Endodermal cell (in vitro differentiated cells): ENCODE results near the gene GAREM2. TPM values are rescaled to one million over a fixed set of nuclear protein-coding genes. Genes with fewer than 3 reads are reported as not detected.

Experiments
- DNase-seq: peaks from one replicate; pipeline ENCODE4 v3.0.0-alpha.2; 2017
- H3K27ac ChIP-seq: 2 replicates; pipeline ENCODE4 v1.5.1; 2013; ENCODE audit warnings: mild to moderate bottlenecking, low read depth, low read length, moderate library complexity
- H3K27me3 ChIP-seq: 2 replicates; pipeline ENCODE4 v1.6.1; 2013; ENCODE audit warnings: mild to moderate bottlenecking, low read length, moderate library complexity; ENCODE audit not compliant: insufficient read depth, control insufficient read depth, poor library complexity, severe bottlenecking
- H3K36me3 ChIP-seq: 2 replicates; pipeline ENCODE4 v1.7.0; 2013; ENCODE audit warnings: mild to moderate bottlenecking, low read length, moderate library complexity; ENCODE audit not compliant: control insufficient read depth, insufficient read depth
- H3K4me1 ChIP-seq: one replicate; pipeline ENCODE4 v1.7.0; 2013; ENCODE audit warnings: low read length; ENCODE audit not compliant: control insufficient read depth, insufficient read depth
- H3K4me3 ChIP-seq: 2 replicates; pipeline ENCODE4 v1.5.1; 2013; ENCODE audit warnings: mild to moderate bottlenecking, low read length, moderate library complexity
- H3K9ac ChIP-seq: 2 replicates; pipeline ENCODE4 v1.6.1; 2013; ENCODE audit warnings: mild to moderate bottlenecking, low read length, moderate library complexity; ENCODE audit not compliant: poor library complexity, severe bottlenecking; ENCODE audit errors: extremely low read depth
- H3K9me3 ChIP-seq: 2 replicates; pipeline ENCODE4 v1.6.1; 2013; ENCODE audit warnings: mild to moderate bottlenecking, low read length, moderate library complexity; ENCODE audit not compliant: control insufficient read depth
- H3K27ac Mint-ChIP-seq: 2 replicates; pipeline ENCODE4 v1.8.0; 2020; ENCODE audit warnings: mixed read lengths
- H3K27me3 Mint-ChIP-seq: 2 replicates; pipeline ENCODE4 v1.8.0; 2021; ENCODE audit warnings: mild to moderate bottlenecking, mixed read lengths; ENCODE audit not compliant: insufficient read depth
- H3K36me3 Mint-ChIP-seq: 2 replicates; pipeline ENCODE4 v1.8.0; 2020; ENCODE audit warnings: low read depth, mixed read lengths
- H3K4me1 Mint-ChIP-seq: 2 replicates; pipeline ENCODE4 v1.8.0; 2020; ENCODE audit warnings: mixed read lengths
- H3K4me3 Mint-ChIP-seq: 2 replicates; pipeline ENCODE4 v1.8.0; 2020; ENCODE audit warnings: mild to moderate bottlenecking, moderate library complexity, mixed read lengths
- H3K9me3 Mint-ChIP-seq: 2 replicates; pipeline ENCODE4 v1.8.0; 2020; ENCODE audit warnings: mild to moderate bottlenecking, mixed read lengths
- WGBS, 2 experiments: methylation state at CpG; one replicate each; pipeline versions ENCODE4 v1.1.5 to v1.1.7; 2013; ENCODE audit warnings: missing lambda C conversion rate in 2 of 2, mixed read lengths in 1 of 2; ENCODE audit not compliant: insufficient coverage in 1 of 2, insufficient read length in 1 of 2; 5-methylcytosine and 5-hydroxymethylcytosine counted together
- total RNA-seq, 2 donors: library from RNA; stranded (reverse); fragmentation: NEBNext Ultra II Directional in 1 of 2; extraction: Animal tissue kit (Norgen Biotek cat#: 25700) in 1 of 2; gene quantifications; 2 replicates in 1 of 2; 3 replicates in 1 of 2; pipeline ENCODE4 v1.2.1, GENCODE V29; 2021
- TF ChIP-seq, protein P1 (sequence below): fragments of 200-600 bp; sonication (generic); conservative IDR thresholded peaks from 2 replicates; pipeline ENCODE4 v1.5.0; 2021; ENCODE audit warnings: antibody characterized with exemption, mild to moderate bottlenecking

GAREM2 gene
- total RNA-seq, 2 donors from 2014 or later, result 6.0 to 8.1 TPM

DNA sequence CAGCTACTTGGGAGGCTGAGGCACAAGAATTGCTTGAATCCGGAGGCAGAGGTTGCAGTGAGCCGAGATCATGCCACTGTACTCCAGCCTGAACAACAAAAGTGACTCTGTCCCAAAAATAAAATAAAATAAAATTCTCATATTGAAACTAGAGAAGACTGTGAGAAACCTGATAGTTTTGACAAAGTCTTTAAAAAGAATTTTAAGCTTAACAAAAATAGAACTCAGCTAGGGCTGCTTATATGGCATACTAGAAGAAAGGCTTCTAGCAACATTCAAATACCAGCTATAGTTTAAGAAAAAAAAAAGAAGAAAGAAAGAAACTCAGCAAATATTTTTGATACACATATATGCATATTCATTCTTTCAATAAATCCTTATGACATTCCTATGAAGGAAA is 57.9 kb downstream of the GAREM2 start:
- Histone ChIP-seq H3K36me3 (peaks cover 95% of the 10 kb centered on the region), H3K4me1 (no peaks in the 10 kb centered on the region), H3K27ac (no peak overlapping the region), H3K4me3 (no peak overlapping the region), H3K9me3 (peaks cover 26% of the 10 kb centered on the region), H3K27me3 (no peaks in the 10 kb centered on the region), H3K9ac (no peak overlapping the region)
- DNase-seq, result no peak
- 96% methylated on average over 2 of the region's 2 CpGs; no CpG with 5 or more reads in 1 of the 2 experiments for WGBS, 2 experiments
- Mint-ChIP-seq H3K36me3 (peaks cover 86% of the 10 kb centered on the region), H3K9me3 (peaks cover 19% of the 10 kb centered on the region), H3K4me3 (no peak overlapping the region), H3K4me1 (peaks cover 3% of the 10 kb centered on the region), H3K27ac (no peak overlapping the region), H3K27me3 (no peaks in the 10 kb centered on the region)
- TF ChIP-seq, protein P1, sequence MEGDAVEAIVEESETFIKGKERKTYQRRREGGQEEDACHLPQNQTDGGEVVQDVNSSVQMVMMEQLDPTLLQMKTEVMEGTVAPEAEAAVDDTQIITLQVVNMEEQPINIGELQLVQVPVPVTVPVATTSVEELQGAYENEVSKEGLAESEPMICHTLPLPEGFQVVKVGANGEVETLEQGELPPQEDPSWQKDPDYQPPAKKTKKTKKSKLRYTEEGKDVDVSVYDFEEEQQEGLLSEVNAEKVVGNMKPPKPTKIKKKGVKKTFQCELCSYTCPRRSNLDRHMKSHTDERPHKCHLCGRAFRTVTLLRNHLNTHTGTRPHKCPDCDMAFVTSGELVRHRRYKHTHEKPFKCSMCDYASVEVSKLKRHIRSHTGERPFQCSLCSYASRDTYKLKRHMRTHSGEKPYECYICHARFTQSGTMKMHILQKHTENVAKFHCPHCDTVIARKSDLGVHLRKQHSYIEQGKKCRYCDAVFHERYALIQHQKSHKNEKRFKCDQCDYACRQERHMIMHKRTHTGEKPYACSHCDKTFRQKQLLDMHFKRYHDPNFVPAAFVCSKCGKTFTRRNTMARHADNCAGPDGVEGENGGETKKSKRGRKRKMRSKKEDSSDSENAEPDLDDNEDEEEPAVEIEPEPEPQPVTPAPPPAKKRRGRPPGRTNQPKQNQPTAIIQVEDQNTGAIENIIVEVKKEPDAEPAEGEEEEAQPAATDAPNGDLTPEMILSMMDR, result no peak

DNA sequence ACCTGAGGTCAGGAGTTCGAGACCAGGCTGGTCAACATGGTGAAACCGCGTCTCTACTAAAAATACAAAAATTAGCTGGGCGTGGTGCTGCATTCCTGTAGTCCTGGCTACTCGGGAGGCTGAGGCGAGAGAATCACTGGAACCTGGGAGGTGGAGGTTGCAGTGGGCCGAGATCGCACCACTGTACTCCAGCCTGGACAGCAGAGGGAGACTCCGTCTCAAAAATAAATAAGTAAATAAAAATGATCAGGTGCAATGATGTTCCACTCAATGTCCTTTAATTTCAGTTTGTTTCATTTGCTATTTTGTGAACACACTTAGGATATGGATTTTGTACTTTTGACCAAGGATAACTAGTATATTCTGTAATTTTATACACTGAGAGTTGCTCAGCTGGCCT is 62.2 kb downstream of the GAREM2 start:
- Mint-ChIP-seq H3K4me1 (peaks cover 11% of the 10 kb centered on the region), H3K36me3 (peaks cover 59% of the 10 kb centered on the region), H3K4me3 (no peak overlapping the region), H3K27ac (no peak overlapping the region), H3K9me3 (no peaks in the 10 kb centered on the region), H3K27me3 (no peaks in the 10 kb centered on the region)
- no peak for DNase-seq
- Histone ChIP-seq H3K27me3 (no peaks in the 10 kb centered on the region), H3K9me3 (peaks cover 6% of the 10 kb centered on the region), H3K4me3 (no peak overlapping the region), H3K4me1 (peaks cover 1% of the 10 kb centered on the region), H3K27ac (no peak overlapping the region), H3K9ac (no peak overlapping the region), H3K36me3 (peaks cover 83% of the 10 kb centered on the region)
- WGBS, 2 experiments, result 89 to 90% methylated on average over 8 to 9 of the region's 9 CpGs
- TF ChIP-seq, protein P1, result peak; percentile 56

DNA sequence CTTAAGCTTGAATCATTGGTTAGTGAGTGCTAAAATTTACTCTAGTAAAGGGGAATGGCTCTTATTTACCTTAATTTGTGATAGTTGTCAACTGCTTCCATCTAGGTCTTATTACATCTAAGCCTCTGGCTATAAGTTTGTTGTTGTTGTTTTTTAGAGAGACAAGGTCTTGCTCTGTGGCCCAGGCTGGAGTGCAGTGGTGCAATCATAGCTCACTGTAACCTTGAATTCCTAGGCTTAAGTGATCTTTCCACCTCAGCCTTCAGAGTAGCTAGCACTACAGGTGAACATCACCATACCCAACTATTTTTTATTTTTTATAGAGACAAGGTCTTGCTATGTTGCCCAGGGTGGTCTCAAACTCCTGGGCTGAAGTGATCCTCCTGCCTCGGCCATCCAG is 65.0 kb downstream of the GAREM2 start:
- WGBS, 2 experiments, result 86 to 91% methylated on average over 1 of the region's 1 CpG
- H3K36me3 ChIP-seq, result peaks cover 58% of the 10 kb centered on the region

More for the DNA sequence above, 65.0 kb downstream of the GAREM2 start:
- no peak overlapping the region for H3K9ac ChIP-seq
- TF ChIP-seq, protein P1, result no peak
- H3K27me3 ChIP-seq, result no peaks in the 10 kb centered on the region
- peaks cover 27% of the 10 kb centered on the region for H3K4me1 Mint-ChIP-seq
- peaks cover 3% of the 10 kb centered on the region for H3K4me1 ChIP-seq
- peaks cover 6% of the 10 kb centered on the region for H3K9me3 ChIP-seq
- H3K36me3 Mint-ChIP-seq, result peaks cover 42% of the 10 kb centered on the region
- no peak for DNase-seq
- H3K27ac ChIP-seq, result no peak overlapping the region
- no peaks in the 10 kb centered on the region for H3K9me3 Mint-ChIP-seq
- H3K27me3 Mint-ChIP-seq, result no peaks in the 10 kb centered on the region
- no peak overlapping the region for H3K4me3 ChIP-seq
- no peak overlapping the region for H3K4me3 Mint-ChIP-seq
- no peak overlapping the region for H3K27ac Mint-ChIP-seq
